A549 (cell line): ENCODE results near the gene CR1L. TPM values are rescaled to one million over a fixed set of nuclear protein-coding genes. Genes with fewer than 3 reads are reported as not detected.

ENCODE experiments used
- ATAC-seq, 2 experiments: fragments of 200-7000 bp in 1 of 2; fragments of >200 bp in 1 of 2; cut with Nextera tagmentation in 1 of 2; cut with Tn5 transposase in 1 of 2; 3 replicates each; pipeline versions ENCODE4 v1.8.0 to v1.9.1; 2018 to 2020; ENCODE audit warnings: mild to moderate bottlenecking in 1 of 2, moderate library complexity in 1 of 2
- CTCF ChIA-PET: fragments of 300-600 bp; sonication (Branson Sonifier 250); formaldehyde crosslinking; extraction: SDS; loops from one replicate; lab custom pipeline; 2021; ENCODE audit warnings: antibody characterized with exemption, inconsistent platforms; lab: Yijun Ruan, JAX
- POLR2A ChIA-PET: fragments of 350-600 bp; formaldehyde crosslinking; extraction: SDS; loops from one replicate; lab custom pipeline; 2021; ENCODE audit warnings: antibody characterized with exemption, inconsistent platforms; lab: Yijun Ruan, JAX
- DNase-seq, 2 experiments: peaks; one replicate each; pipeline versions ENCODE4 v3.0.0 to v3.0.0-alpha.2; 2011 to 2016; ENCODE audit warnings: low read depth in 1 of 2, low spot score in 1 of 2
- FAIRE-seq: peaks from 2 replicates; lab custom pipeline; 2011; peaks lifted over from hg19 to GRCh38; lab: Jason Lieb, UNC
- H3K27ac ChIP-seq, 2 experiments: fragments of >200 bp; sonication (Bioruptor Twin); formaldehyde crosslinking; 3 replicates each; pipeline ENCODE4 v1.5.1; 2016 to 2017
- H3K4me1 ChIP-seq: fragments of >200 bp; sonication (Bioruptor Twin); formaldehyde crosslinking; 3 replicates; pipeline ENCODE4 v1.6.1; 2016
- H3K4me2 ChIP-seq: fragments of >200 bp; sonication (Bioruptor Twin); formaldehyde crosslinking; 3 replicates; pipeline ENCODE4 v1.6.1; 2016
- H3K4me3 ChIP-seq: fragments of >200 bp; sonication (Bioruptor Twin); formaldehyde crosslinking; 3 replicates; pipeline ENCODE4 v1.5.1; 2016
- H3K9me3 ChIP-seq: fragments of >200 bp; sonication (Bioruptor Twin); formaldehyde crosslinking; 3 replicates; pipeline ENCODE4 v1.6.1; 2016
- BHLHE40 ChIP-seq: IDR thresholded peaks from 2 replicates; pipeline ENCODE4 v1.6.1; 2012; ENCODE audit warnings: low read depth, low read length, inconsistent platforms
- CEBPB ChIP-seq, 2 experiments: fragments of >200 bp in 1 of 2; sonication (Bioruptor Twin) in 1 of 2; formaldehyde crosslinking in 1 of 2; IDR thresholded peaks; 2 replicates each; pipeline ENCODE4 v1.6.1; 2012 to 2016
- CTCF ChIP-seq: fragments of >200 bp; sonication (Bioruptor Twin); formaldehyde crosslinking; IDR thresholded peaks from 3 replicates; pipeline ENCODE4 v1.5.1; 2016
- ELK1 ChIP-seq: fragments of 150-350 bp; IDR thresholded peaks from 2 replicates; pipeline ENCODE4 v1.6.1; 2014; ENCODE audit warnings: low read depth, mild to moderate bottlenecking, low read length
- FOSB ChIP-seq: fragments of 250-450 bp; sonication (Bioruptor Pico); IDR thresholded peaks from 2 replicates; pipeline ENCODE4 v1.5.0; 2020; ENCODE audit warnings: mild to moderate bottlenecking, moderate library complexity
- FOSL2 ChIP-seq, 2 experiments: fragments of 450-650 bp in 1 of 2; fragments of >200 bp in 1 of 2; sonication (Bioruptor Twin) in 1 of 2; formaldehyde crosslinking; IDR thresholded peaks; 2 replicates each; pipeline versions ENCODE4 v1.5.0 to v1.6.1; 2016 to 2020; ENCODE audit warnings: mild to moderate bottlenecking in 1 of 2, moderate library complexity in 1 of 2
- GATA3 ChIP-seq: IDR thresholded peaks from 2 replicates; pipeline ENCODE4 v1.6.1; 2012; ENCODE audit warnings: borderline replicate concordance
- HMGXB4 ChIP-seq: fragments of 250-450 bp; sonication (Bioruptor Pico); IDR thresholded peaks from 2 replicates; pipeline ENCODE4 v1.5.0; 2021; ENCODE audit warnings: mild to moderate bottlenecking, moderate library complexity, borderline replicate concordance
- HOXA7 ChIP-seq: fragments of 250-450 bp; sonication (Bioruptor Pico); IDR thresholded peaks from 2 replicates; pipeline ENCODE4 v1.5.0; 2020; ENCODE audit warnings: mild to moderate bottlenecking, moderate library complexity
- HOXB5 ChIP-seq: fragments of 250-450 bp; sonication (Bioruptor Pico); IDR thresholded peaks from 2 replicates; pipeline ENCODE4 v1.5.0; 2020; ENCODE audit warnings: mild to moderate bottlenecking, moderate library complexity
- JUNB ChIP-seq: fragments of >200 bp; sonication (Bioruptor Twin); formaldehyde crosslinking; IDR thresholded peaks from 2 replicates; pipeline ENCODE4 v1.6.1; 2016
- MAFK ChIP-seq: fragments of 450-650 bp; IDR thresholded peaks from 2 replicates; pipeline ENCODE4 v1.6.1; 2014; ENCODE audit not compliant: partially characterized antibody
- MAX ChIP-seq: IDR thresholded peaks from 2 replicates; pipeline ENCODE4 v1.6.1; 2012
- MAZ ChIP-seq: fragments of 150-350 bp; IDR thresholded peaks from 2 replicates; pipeline ENCODE4 v1.6.1; 2014; ENCODE audit warnings: antibody characterized with exemption, low read depth, low read length, borderline replicate concordance
- MYC ChIP-seq: IDR thresholded peaks from 2 replicates; pipeline ENCODE4 v1.6.1; 2012; ENCODE audit warnings: mild to moderate bottlenecking, inconsistent platforms, low read length, improper control_type of control experiment, borderline replicate concordance
- NFE2L2 ChIP-seq: fragments of 150-350 bp; conservative IDR thresholded peaks from 2 replicates; pipeline ENCODE4 v1.6.1; 2014; ENCODE audit warnings: low read length
- NR3C1 ChIP-seq: fragments of >200 bp; sonication (Bioruptor Twin); formaldehyde crosslinking; IDR thresholded peaks from 3 replicates; pipeline ENCODE4 v1.6.1; 2017
- POLR2A ChIP-seq: IDR thresholded peaks from 2 replicates; pipeline ENCODE4 v1.6.1; 2012; ENCODE audit warnings: mild to moderate bottlenecking, low read length
- RFX5 ChIP-seq: fragments of 450-650 bp; IDR thresholded peaks from 2 replicates; pipeline ENCODE4 v1.7.1; 2014; ENCODE audit warnings: antibody characterized with exemption, mild to moderate bottlenecking, moderate library complexity
- RNF2 ChIP-seq: fragments of 200-600 bp; sonication (generic); IDR thresholded peaks from 2 replicates; pipeline ENCODE4 v1.6.1; 2016; ENCODE audit warnings: low read depth, mild to moderate bottlenecking, antibody characterized with exemption, moderate library complexity, borderline replicate concordance
- TP53 ChIP-seq: fragments of 250-450 bp; sonication (Bioruptor Pico); IDR thresholded peaks from 2 replicates; pipeline ENCODE4 v1.5.0; 2021; ENCODE audit warnings: mild to moderate bottlenecking, moderate library complexity
- USF2 ChIP-seq: fragments of 450-650 bp; IDR thresholded peaks from 2 replicates; pipeline ENCODE4 v1.6.1; 2014; ENCODE audit warnings: antibody characterized with exemption
- ZFP36 ChIP-seq: fragments of 450-650 bp; IDR thresholded peaks from 2 replicates; pipeline ENCODE4 v1.6.1; 2014; ENCODE audit warnings: borderline replicate concordance; ENCODE audit not compliant: partially characterized antibody
- ZSCAN20 ChIP-seq: fragments of 250-450 bp; sonication (Bioruptor Pico); IDR thresholded peaks from 2 replicates; pipeline ENCODE4 v1.8.0; 2022; ENCODE audit warnings: mild to moderate bottlenecking, moderate library complexity
- WGBS: methylation state at CpG from one replicate; pipeline ENCODE4 v1.1.6; 2017; ENCODE audit errors: missing lambda C conversion rate; 5-methylcytosine and 5-hydroxymethylcytosine counted together
- polyA plus RNA-seq, 4 experiments: library from polyadenylated mRNA; depleted of rRNA in 3 of 4; stranded (reverse); fragments of >200 nt; fragmentation: RNase III in 1 of 4; extraction: RNeasy Plus Mini Kit Qiagen cat#74134 plus additional on column Dnase treatment in 1 of 4; gene quantifications; 2 replicates in 3 of 4; 3 replicates in 1 of 4; pipeline ENCODE4 v1.2.3, GENCODE V29; 2011 to 2017
- TF ChIP-seq, protein P1 (sequence below): IDR thresholded peaks from 2 replicates; pipeline ENCODE4 v1.6.1; 2012; ENCODE audit warnings: low read depth, borderline replicate concordance

Gene CR1L
- polyA plus RNA-seq, 2 of the 4 experiments (the other 2 are of a cell fraction) = not detected

DNA sequence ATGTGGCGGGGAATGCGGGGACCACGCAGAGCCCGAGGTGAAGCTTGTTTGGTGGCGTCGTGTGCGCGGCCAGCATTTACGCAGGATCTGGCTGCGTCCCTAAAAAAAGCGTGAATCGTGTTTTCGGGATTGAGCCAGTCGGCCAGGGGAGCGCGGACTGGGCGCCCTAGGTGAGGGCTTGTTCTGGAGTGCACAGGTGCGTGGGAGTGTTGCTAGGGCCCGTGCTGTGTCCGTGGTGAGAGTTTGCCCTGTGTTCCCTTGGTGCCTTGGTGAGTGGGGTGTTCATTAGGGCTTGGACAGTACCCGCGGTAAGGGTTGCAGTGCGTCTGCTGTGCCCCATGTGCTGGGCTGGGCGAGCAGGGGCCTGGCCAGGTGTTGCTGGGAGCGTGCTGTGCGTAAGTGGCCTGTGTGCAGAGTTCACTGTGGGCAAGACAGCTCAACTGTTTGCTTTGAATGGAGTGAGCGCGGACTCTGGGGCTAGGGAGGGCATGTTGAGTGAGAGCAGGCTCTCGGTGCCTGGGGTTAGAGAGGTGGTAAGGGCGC lies 107.6 kb downstream of the CR1L start:
- Histone ChIP-seq H3K4me2 (peak overlapping the region; percentile 94), H3K4me1 (peaks cover 56% of the 10 kb centered on the region), H3K4me3 (peak overlapping the region; percentile 99), H3K9me3 (no peaks in the 10 kb centered on the region), H3K27ac (peak overlapping the region; percentile 88)
- ATAC-seq (peak; percentile 48 to 63), DNase-seq (peak in 1 of 2 experiments; percentile 33), FAIRE-seq (no peak)
- TF ChIP-seq TP53 (CRISPR knock-in tag) = no peak
- no peak for TF ChIP-seq POLR2A
- TF ChIP-seq, protein P1, sequence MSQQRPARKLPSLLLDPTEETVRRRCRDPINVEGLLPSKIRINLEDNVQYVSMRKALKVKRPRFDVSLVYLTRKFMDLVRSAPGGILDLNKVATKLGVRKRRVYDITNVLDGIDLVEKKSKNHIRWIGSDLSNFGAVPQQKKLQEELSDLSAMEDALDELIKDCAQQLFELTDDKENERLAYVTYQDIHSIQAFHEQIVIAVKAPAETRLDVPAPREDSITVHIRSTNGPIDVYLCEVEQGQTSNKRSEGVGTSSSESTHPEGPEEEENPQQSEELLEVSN = no peak
- TF ChIP-seq MAX = peak; percentile 19; the same call in 1 of the 2 replicates
- TF ChIP-seq JUNB = no peak
- no peak for TF ChIP-seq FOSL2 (IDR thresholded peaks at IDR 0.05)
- no peak for TF ChIP-seq FOSL2 (CRISPR knock-in tag; IDR thresholded peaks at IDR 0.05)
- no peak for TF ChIP-seq GATA3
- ChIA-PET POLR2A (interaction anchor here (0.6 to 1.4 kb wide), 2 partner anchors 44 to 660 kb away, joined by 4 to 5 read pairs; no protein-coding TSS in a partner anchor), CTCF (interaction anchor here (1.0 to 2.4 kb wide), 4 partner anchors 11 to 54 kb away, joined by 4 to 7 read pairs (median 4); no protein-coding TSS in a partner anchor)
- under 1% methylated on average over 25 of the region's 30 CpGs for WGBS

DNA sequence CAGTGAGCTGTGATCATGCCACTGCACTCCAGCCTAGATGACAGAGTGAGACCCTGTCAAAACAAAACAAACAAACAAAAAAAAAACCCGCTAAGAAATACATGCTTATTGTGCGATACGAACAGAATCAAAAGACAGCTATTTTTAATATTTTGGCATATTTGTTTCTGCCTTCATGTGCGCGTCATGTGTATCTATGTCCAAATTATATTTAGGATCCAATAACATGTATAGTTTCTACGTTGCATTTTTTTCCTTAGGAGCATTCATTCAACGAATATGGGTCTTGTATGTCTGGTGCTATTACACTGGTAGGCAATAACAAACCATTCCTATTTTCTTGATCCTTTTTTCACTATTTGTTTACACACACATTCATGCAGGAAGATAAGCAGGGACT lies 108.7 kb downstream of the CR1L start:
- H3K4me3 ChIP-seq = peak overlapping the region; percentile 99
- ATAC-seq = no peak
- FAIRE-seq = no peak
- peak overlapping the region in 1 of 2 experiments; percentile 88; a peak in 2 of 6 replicates for H3K27ac ChIP-seq
- POLR2A ChIA-PET = no interaction called here
- peak overlapping the region; percentile 94 for H3K4me2 ChIP-seq
- TF ChIP-seq ZSCAN20 (CRISPR knock-in tag) (no peak), CEBPB (IDR thresholded peaks at IDR 0.05) (no peak), RFX5 (no peak), NR3C1 (no peak), MYC (no peak), BHLHE40 (no peak), ELK1 (no peak), HMGXB4 (CRISPR knock-in tag) (no peak), MAZ (no peak)
- TF ChIP-seq, all 56 proteins: peak for 0
- 84% methylated on average over 7 of the region's 7 CpGs for WGBS
- DNase-seq = no peak
- H3K4me1 ChIP-seq = peaks cover 56% of the 10 kb centered on the region
- CTCF ChIA-PET = interaction anchor here (0.6 to 2.4 kb wide), 5 partner anchors 10 to 58 kb away, joined by 3 to 7 read pairs (median 4); no protein-coding TSS in a partner anchor
- H3K9me3 ChIP-seq = no peaks in the 10 kb centered on the region

DNA sequence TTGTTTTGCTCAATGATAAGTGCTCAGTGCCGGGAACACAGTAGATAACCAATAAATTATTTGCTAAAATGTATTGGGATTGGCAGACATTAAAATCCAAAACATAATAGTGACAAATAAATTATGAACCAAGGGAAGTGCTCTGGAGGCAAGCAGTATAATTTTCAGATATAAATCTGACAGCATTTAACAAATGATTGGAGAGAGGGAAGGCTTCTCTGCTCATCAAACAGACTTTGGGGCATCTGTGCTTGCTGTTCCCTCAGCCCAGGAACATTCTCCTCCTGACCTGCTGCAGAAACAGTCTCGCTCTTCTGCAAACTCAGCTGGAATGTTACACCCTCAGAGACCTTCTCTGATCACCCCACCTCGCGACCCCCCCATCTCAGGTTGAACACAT lies 109.1 kb downstream of the CR1L start:
- no peak for ATAC-seq
- POLR2A ChIA-PET = no interaction called here
- Histone ChIP-seq H3K27ac (no peak overlapping the region), H3K4me2 (peak overlapping the region; percentile 94), H3K4me3 (0 out of 3 replicates have a peak overlapping the region, but pooled peaks have one; percentile 99), H3K4me1 (peaks cover 52% of the 10 kb centered on the region), H3K9me3 (no peaks in the 10 kb centered on the region)
- no peak for DNase-seq
- 82% methylated on average over 4 of the region's 4 CpGs for WGBS
- TF ChIP-seq CTCF = no peak
- TF ChIP-seq NFE2L2 = no peak
- no peak for TF ChIP-seq HOXB5 (CRISPR knock-in tag)
- TF ChIP-seq MAFK = no peak
- TF ChIP-seq RNF2 = no peak
- no peak for TF ChIP-seq ZFP36
- TF ChIP-seq USF2 = no peak
- no peak for TF ChIP-seq RFX5
- no peak for TF ChIP-seq FOSB (CRISPR knock-in tag)
- TF ChIP-seq HOXA7 (CRISPR knock-in tag) = no peak
- TF ChIP-seq ZSCAN20 (CRISPR knock-in tag) = no peak
- TF ChIP-seq, all 56 proteins: peak for 0
- CTCF ChIA-PET = interaction anchor here (0.6 to 2.4 kb wide), 5 partner anchors 19 to 104 kb away, joined by 3 to 7 read pairs (median 3); no protein-coding TSS in a partner anchor
- no peak for FAIRE-seq
